K562 (cell line): ENCODE measurements around the gene POLR3C. TPM values are rescaled to one million over a fixed set of nuclear protein-coding genes. Genes with fewer than 3 reads are reported as not detected.

Experiments used
- ARID1B ChIP-seq: fragments of 450-650 bp; IDR thresholded peaks from 2 replicates; pipeline ENCODE4 v1.6.1; 2016; ENCODE audit warnings: antibody characterized with exemption, mild to moderate bottlenecking, inconsistent platforms
- ARID3A ChIP-seq: IDR thresholded peaks from 2 replicates; pipeline ENCODE4 v1.6.1; 2012; ENCODE audit warnings: low read depth, low read length, improper control_type of control experiment, borderline replicate concordance
- E4F1 ChIP-seq: fragments of 250-450 bp; sonication (Bioruptor Pico); IDR thresholded peaks from 2 replicates; pipeline ENCODE4 v1.5.0; 2021; ENCODE audit warnings: mild to moderate bottlenecking, borderline replicate concordance
- EP300 ChIP-seq: IDR thresholded peaks from 2 replicates; pipeline ENCODE4 v1.6.1; 2012; ENCODE audit warnings: low read length, improper control_type of control experiment
- HDAC1 ChIP-seq, 2 experiments: fragments of 450-650 bp; IDR thresholded peaks; 2 replicates each; pipeline ENCODE4 v1.6.1; 2016 to 2017; ENCODE audit warnings: inconsistent platforms in 1 of 2, mild to moderate bottlenecking in 1 of 2, moderate library complexity in 1 of 2
- HLTF ChIP-seq: fragments of 450-650 bp; IDR thresholded peaks from 2 replicates; pipeline ENCODE4 v1.6.1; 2016
- HOMEZ ChIP-seq: fragments of 250-450 bp; sonication (Bioruptor Pico); IDR thresholded peaks from 2 replicates; pipeline ENCODE4 v1.4.0; 2020; ENCODE audit warnings: mild to moderate bottlenecking, moderate library complexity
- ILK ChIP-seq: fragments of 450-650 bp; IDR thresholded peaks from 2 replicates; pipeline ENCODE4 v1.6.1; 2016; ENCODE audit warnings: missing genetic modification characterization, low read depth, mild to moderate bottlenecking, missing compliant biosample characterization, moderate library complexity, borderline replicate concordance
- MAZ ChIP-seq, 2 experiments: fragments of 450-650 bp in 1 of 2; sonication (generic) in 1 of 2; formaldehyde crosslinking; IDR thresholded peaks in 1 of 2; conservative IDR thresholded peaks in 1 of 2; 2 replicates each; pipeline versions ENCODE4 v1.4.0 to v1.5.0; 2020; ENCODE audit warnings: mild to moderate bottlenecking in 1 of 2, missing genetic modification reagents in 1 of 2
- MCM3 ChIP-seq: fragments of 450-650 bp; IDR thresholded peaks from 2 replicates; pipeline ENCODE4 v1.6.1; 2016
- PKNOX1 ChIP-seq: fragments of 450-650 bp; IDR thresholded peaks from 2 replicates; pipeline ENCODE4 v1.6.1; 2016
- POLR2A ChIP-seq: fragments of 450-650 bp; conservative IDR thresholded peaks from 2 replicates; pipeline ENCODE4 v1.6.1; 2016
- POLR2B ChIP-seq: fragments of 450-650 bp; IDR thresholded peaks from 2 replicates; pipeline ENCODE4 v1.6.1; 2018; ENCODE audit warnings: low read depth; ENCODE audit not compliant: partially characterized antibody
- RNF219 ChIP-seq: fragments of 250-450 bp; sonication (Bioruptor Pico); IDR thresholded peaks from 2 replicates; pipeline ENCODE4 v1.5.0; 2022; ENCODE audit warnings: mild to moderate bottlenecking
- SAP30 ChIP-seq: fragments of 200-600 bp; sonication (generic); IDR thresholded peaks from 2 replicates; pipeline ENCODE4 v1.6.1; 2012; ENCODE audit warnings: borderline replicate concordance, low read depth, mild to moderate bottlenecking, moderate library complexity, low read length, control low read depth, inconsistent platforms; ENCODE audit not compliant: insufficient read depth, poor library complexity, severe bottlenecking
- SIX5 ChIP-seq, 2 experiments: IDR thresholded peaks; 2 replicates each; pipeline ENCODE4 v1.6.1; 2011; ENCODE audit warnings: low read length in 2 of 2, borderline replicate concordance in 1 of 2, low read depth in 1 of 2, mild to moderate bottlenecking in 1 of 2, moderate library complexity in 1 of 2; ENCODE audit not compliant: insufficient read depth in 1 of 2
- SMARCB1 ChIP-seq: IDR thresholded peaks from 2 replicates; pipeline ENCODE4 v1.6.1; 2011; ENCODE audit warnings: improper control_type of control experiment, low read depth; ENCODE audit not compliant: insufficient read length
- ZBTB8A ChIP-seq: fragments of 450-650 bp; IDR thresholded peaks from 2 replicates; pipeline ENCODE4 v1.6.1; 2018; ENCODE audit warnings: mild to moderate bottlenecking, moderate library complexity; ENCODE audit not compliant: partially characterized antibody
- ZC3H4 ChIP-seq: sonication (generic); formaldehyde crosslinking; IDR thresholded peaks from 2 replicates; pipeline ENCODE4 v1.9.0; 2021; ENCODE audit warnings: missing genetic modification reagents, borderline replicate concordance
- ZNF217 ChIP-seq: sonication (generic); formaldehyde crosslinking; IDR thresholded peaks from 2 replicates; pipeline ENCODE4 v1.8.0; 2022; ENCODE audit warnings: mild to moderate bottlenecking, missing genetic modification reagents
- polyA plus RNA-seq, 8 experiments: library from polyadenylated mRNA; depleted of rRNA in 4 of 8; stranded (reverse) in 5 of 8; unstranded in 3 of 8; fragments of >200 nt; fragmentation: Nextera tagmentation in 2 of 8; fragmentation: Illumina TruSeq in 1 of 8; extraction: Ambion mirVana in 2 of 8; extraction: Trizol in 1 of 8; gene quantifications; 2 replicates each; pipeline versions ENCODE4 v1.2.1 to v1.2.3, GENCODE V29; 2011 to 2014; ENCODE audit warnings: inconsistent platforms in 1 of 8, missing spikeins in 1 of 8
- total RNA-seq, 7 experiments: library from RNA; depleted of rRNA in 6 of 7; stranded (reverse); fragments of >200 nt in 6 of 7; fragmentation: Illumina TruSeq in 2 of 7; extraction: Trizol in 2 of 7; gene quantifications; 2 replicates each; pipeline versions ENCODE4 v1.2.1 to v1.2.3, GENCODE V29; 2011 to 2021; ENCODE audit warnings: low replicate concordance in 1 of 7

Gene POLR3C
- total and polyA plus RNA-seq, 9 of the 15 experiments (the other 6 are each of a cell fraction or from before 2014, with no cell fraction given), result 19.7 to 64.1 (median 45.2) TPM

- TF ChIP-seq PKNOX1 (peak; percentile 79), ARID3A (no peak), POLR2B (no peak), HOMEZ (CRISPR knock-in tag) (no peak), ZBTB8A (no peak), SAP30 (no peak), ARID1B (no peak), SIX5 (IDR thresholded peaks at IDR 0.05; ENCODE audit: borderline replicate concordance in 1 of 2, insufficient read depth in 1 of 2, low read depth in 1 of 2, low read length in 2 of 2) (no peak), ILK (tag) (no peak), MCM3 (no peak), MAZ (CRISPR knock-in tag; conservative IDR thresholded peaks at IDR 0.05 in 1 of 2, IDR thresholded peaks at IDR 0.05 in 1 of 2) (peak; percentile 67 to 71; a peak in 3 of 4 replicates), HDAC1 (IDR thresholded peaks at IDR 0.05) (no peak), ZNF217 (CRISPR knock-in tag) (no peak), RNF219 (CRISPR knock-in tag) (no peak), SMARCB1 (no peak), POLR2A (no peak), ZC3H4 (CRISPR knock-in tag) (no peak), HLTF (no peak), EP300 (no peak), E4F1 (CRISPR knock-in tag) (no peak)
Measured at GRCh38 chr1:145885738-145886287, 61.8 kb downstream of the POLR3C start, which contains the start of gene ANKRD35 (continued).
